NT2/D1 (cell line): ENCODE data around the gene RNF121.

Experiments used
- SUZ12 ChIP-seq: IDR thresholded peaks from 2 replicates; pipeline ENCODE4 v1.6.1; 2011; ENCODE audit not compliant: insufficient read length, insufficient read depth; ENCODE audit errors: extremely low read depth
- YY1 ChIP-seq: IDR thresholded peaks from 2 replicates; pipeline ENCODE4 v1.6.1; 2011; ENCODE audit not compliant: insufficient read length, insufficient read depth
- ZNF274 ChIP-seq: IDR thresholded peaks from 2 replicates; pipeline ENCODE4 v1.6.1; 2011; ENCODE audit warnings: mild to moderate bottlenecking, low read depth, low read length

- TF ChIP-seq SUZ12 (no peak), YY1 (no peak), ZNF274 (no peak)
Measured at GRCh38 chr11:72039856-72040401, 111.1 kb downstream of the RNF121 start.
